Fibroblast of lung (primary cell): ENCODE measurements around the gene MAK. TPM values are rescaled to one million over a fixed set of nuclear protein-coding genes. Genes with fewer than 3 reads are reported as not detected.
"Not testable (repeated sequence)": the region's sequence is repeated elsewhere in the genome, so short reads cannot be mapped to it uniquely, and the experiment has no call there.

Experiments
- DNase-seq, 2 donors: peaks; one replicate each; pipeline versions ENCODE4 v3.0.0 to v3.0.0-alpha.2; 2010; ENCODE audit warnings: low read depth in 2 of 2
- H2AFZ ChIP-seq: 2 replicates; pipeline ENCODE4 v1.5.1; 2012; ENCODE audit warnings: low read length, control low read depth, inconsistent platforms
- H3K27ac ChIP-seq: 2 replicates; pipeline ENCODE4 v1.5.1; 2011; ENCODE audit warnings: low read length, control low read depth; ENCODE audit not compliant: insufficient read depth
- H3K27me3 ChIP-seq: 2 replicates; pipeline ENCODE4 v1.5.1; 2011; ENCODE audit warnings: mild to moderate bottlenecking, low read length; ENCODE audit not compliant: control insufficient read depth, insufficient read depth
- H3K36me3 ChIP-seq: 2 replicates; pipeline ENCODE4 v1.5.1; 2011; ENCODE audit warnings: low read length; ENCODE audit not compliant: control insufficient read depth, insufficient read depth
- H3K4me1 ChIP-seq: 2 replicates; pipeline ENCODE4 v1.5.1; 2011; ENCODE audit warnings: low read length; ENCODE audit not compliant: control insufficient read depth, insufficient read depth; ENCODE audit errors: extremely low read depth
- H3K4me2 ChIP-seq: 2 replicates; pipeline ENCODE4 v1.5.1; 2011; ENCODE audit warnings: low read length, control low read depth; ENCODE audit not compliant: insufficient read depth; ENCODE audit errors: extremely low read depth
- H3K4me3 ChIP-seq, 4 experiments: fragments of 200-600 bp in 1 of 4; sonication (generic) in 1 of 4; replicated peaks in 1 of 4; 2 replicates each; pipeline ENCODE4 v1.5.1; 2011 to 2016; ENCODE audit warnings: low read length in 4 of 4, low read depth in 3 of 4, mild to moderate bottlenecking in 3 of 4, control low read depth in 2 of 4, inconsistent platforms in 1 of 4, mixed read lengths in 1 of 4; ENCODE audit not compliant: insufficient read depth in 1 of 4; ENCODE audit errors: control extremely low read depth in 1 of 4
- H3K79me2 ChIP-seq: 2 replicates; pipeline ENCODE4 v1.5.1; 2012; ENCODE audit warnings: mild to moderate bottlenecking, low read length, inconsistent platforms; ENCODE audit not compliant: control insufficient read depth, insufficient read depth
- H3K9ac ChIP-seq: 2 replicates; pipeline ENCODE4 v1.5.1; 2011; ENCODE audit warnings: mild to moderate bottlenecking, low read length, control low read depth; ENCODE audit not compliant: insufficient read depth
- H3K9me3 ChIP-seq: 2 replicates; pipeline ENCODE4 v1.5.1; 2012; ENCODE audit warnings: low read depth, low read length; ENCODE audit not compliant: control insufficient read depth, insufficient read depth
- H4K20me1 ChIP-seq: 2 replicates; pipeline ENCODE4 v1.5.1; 2011; ENCODE audit warnings: low read length; ENCODE audit not compliant: control insufficient read depth, insufficient read depth; ENCODE audit errors: extremely low read depth
- CTCF ChIP-seq, 2 donors: IDR thresholded peaks in 1 of 2; conservative IDR thresholded peaks in 1 of 2; 1 replicate in 1 of 2; 2 replicates in 1 of 2; pipeline ENCODE4 v1.5.1; 2011 to 2012; ENCODE audit warnings: low read length in 2 of 2, control low read depth in 1 of 2, inconsistent platforms in 1 of 2, low read depth in 1 of 2, mild to moderate bottlenecking in 1 of 2
- EZH2 ChIP-seq: IDR thresholded peaks from 2 replicates; pipeline ENCODE4 v1.5.1; 2012; ENCODE audit warnings: low read length, control low read depth, mild to moderate bottlenecking; ENCODE audit errors: missing control alignments
- polyA plus RNA-seq, 2 donors: library from polyadenylated mRNA; depleted of rRNA in 1 of 2; stranded (reverse) in 1 of 2; unstranded in 1 of 2; fragments of >200 nt; gene quantifications; 2 replicates each; pipeline ENCODE4 v1.2.1, GENCODE V29; 2011 to 2012; ENCODE audit warnings: missing spikeins in 1 of 2
- total RNA-seq: library from RNA; depleted of rRNA; stranded (reverse); fragments of >200 nt; gene quantifications from 2 replicates; pipeline ENCODE4 v1.2.1, GENCODE V29; 2014

Gene MAK
- total and polyA plus RNA-seq, 2 donors (not counting 1 experiment from before 2014, with no cell fraction given) = 0.01 TPM; not detected in 1

GRCh38 chr6:10831609-10832008, 6.7 kb downstream of the MAK start:
- TF ChIP-seq CTCF (conservative IDR thresholded peaks at IDR 0.05 in 1 of 2, IDR thresholded peaks at IDR 0.05 in 1 of 2; ENCODE audit: low read depth in 1 of 2, low read length in 2 of 2) = no peak
- TF ChIP-seq EZH2 = no peak
- H4K20me1 ChIP-seq = no peaks in the 10 kb centered on the region
- no peaks in the 10 kb centered on the region for H3K9me3 ChIP-seq
- H3K27me3 ChIP-seq = peaks cover 5% of the 10 kb centered on the region
- no peaks in the 10 kb centered on the region for H3K36me3 ChIP-seq
- H2AFZ ChIP-seq = no peak overlapping the region
- H3K27ac ChIP-seq = no peak overlapping the region
- no peak overlapping the region for H3K4me3 ChIP-seq
- H3K4me1 ChIP-seq = no peaks in the 10 kb centered on the region
- H3K79me2 ChIP-seq = no peaks in the 10 kb centered on the region
- DNase-seq = no peak
- H3K9ac ChIP-seq = no peak overlapping the region
- H3K4me2 ChIP-seq = no peak overlapping the region

DNA sequence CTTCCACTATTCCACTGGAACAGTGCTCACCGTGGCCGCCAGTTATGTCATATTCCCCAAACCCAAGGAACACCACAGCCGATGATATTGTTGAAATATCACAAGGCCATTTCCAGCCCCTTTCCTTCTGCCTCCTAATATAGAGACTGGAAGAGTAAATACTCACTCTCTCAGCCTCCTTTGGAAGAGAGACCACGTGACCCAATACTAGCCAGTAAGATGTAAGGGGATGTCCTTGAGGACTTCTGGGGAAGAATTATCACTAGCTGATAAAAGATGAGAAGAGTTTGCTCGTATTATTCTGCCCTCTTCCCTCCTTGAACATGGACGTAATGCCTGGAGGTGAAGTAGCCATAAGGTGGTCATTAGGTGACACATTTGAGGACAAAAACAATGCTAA, 13.5 kb downstream of the MAK start:
- no peaks in the 10 kb centered on the region for H4K20me1 ChIP-seq
- TF ChIP-seq EZH2 (no peak), CTCF (conservative IDR thresholded peaks at IDR 0.05 in 1 of 2, IDR thresholded peaks at IDR 0.05 in 1 of 2; ENCODE audit: low read depth in 1 of 2, low read length in 2 of 2) (no peak)
- H3K4me3 ChIP-seq = no peak overlapping the region
- no peak overlapping the region for H3K9ac ChIP-seq
- no peaks in the 10 kb centered on the region for H3K36me3 ChIP-seq
- no peaks in the 10 kb centered on the region for H3K9me3 ChIP-seq
- H3K4me2 ChIP-seq = no peak overlapping the region
- no peak overlapping the region for H2AFZ ChIP-seq
- no peaks in the 10 kb centered on the region for H3K27me3 ChIP-seq
- no peak overlapping the region for H3K27ac ChIP-seq
- no peak for DNase-seq
- no peaks in the 10 kb centered on the region for H3K79me2 ChIP-seq
- H3K4me1 ChIP-seq = no peaks in the 10 kb centered on the region

DNA sequence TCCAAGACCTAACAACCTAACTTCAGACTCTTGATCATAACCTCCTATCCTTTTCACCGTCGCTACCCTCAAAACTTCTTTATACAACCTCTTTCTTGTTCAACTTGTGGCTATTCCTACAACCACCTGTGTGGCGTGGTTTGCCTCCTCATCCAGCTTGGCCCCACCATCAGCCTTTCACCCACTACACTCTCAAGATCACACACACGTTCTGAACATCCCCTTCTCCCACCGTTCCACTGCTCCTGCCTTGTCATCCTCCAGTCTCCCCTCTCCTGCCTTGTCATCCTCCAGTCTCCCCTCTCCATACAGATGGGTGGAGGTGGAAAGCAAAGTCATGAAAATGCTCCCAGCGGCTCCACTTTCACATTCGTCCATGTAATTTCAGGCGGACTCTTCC, 14.0 kb downstream of the MAK start:
- Histone ChIP-seq H3K79me2 (no peaks in the 10 kb centered on the region), H3K36me3 (no peaks in the 10 kb centered on the region), H3K27ac (no peak overlapping the region), H3K4me1 (no peaks in the 10 kb centered on the region), H3K9ac (no peak overlapping the region), H3K27me3 (no peaks in the 10 kb centered on the region), H3K9me3 (no peaks in the 10 kb centered on the region), H2AFZ (no peak overlapping the region), H3K4me2 (no peak overlapping the region), H3K4me3 (no peak overlapping the region), H4K20me1 (no peaks in the 10 kb centered on the region)
- DNase-seq = no peak
- no peak for TF ChIP-seq CTCF (conservative IDR thresholded peaks at IDR 0.05 in 1 of 2, IDR thresholded peaks at IDR 0.05 in 1 of 2; ENCODE audit: low read depth in 1 of 2, low read length in 2 of 2)

GRCh38 chr6:10814176-10814575, 24.2 kb downstream of the MAK start:
- not testable (repeated sequence) for DNase-seq, H4K20me1 ChIP-seq, H3K27me3 ChIP-seq, H3K27ac ChIP-seq, H3K4me3 ChIP-seq, H3K4me2 ChIP-seq, H3K36me3 ChIP-seq, H3K9me3 ChIP-seq, H3K4me1 ChIP-seq, H2AFZ ChIP-seq, H3K79me2 ChIP-seq, H3K9ac ChIP-seq
